Eye (tissue), 1 donor: ENCODE measurements around the gene CDNF.

Experiments used
- DNase-seq: peaks from one replicate; pipeline ENCODE4 v3.0.0-alpha.2; 2015

Gene CDNF

GRCh38 chr10:14784459-14785055 is 53.3 kb downstream of the CDNF start:
- DNase-seq = no peak

- DNase-seq = peak; percentile 16
Measured at GRCh38 chr10:14782691-14783363, 55.0 kb downstream of the CDNF start.

DNA sequence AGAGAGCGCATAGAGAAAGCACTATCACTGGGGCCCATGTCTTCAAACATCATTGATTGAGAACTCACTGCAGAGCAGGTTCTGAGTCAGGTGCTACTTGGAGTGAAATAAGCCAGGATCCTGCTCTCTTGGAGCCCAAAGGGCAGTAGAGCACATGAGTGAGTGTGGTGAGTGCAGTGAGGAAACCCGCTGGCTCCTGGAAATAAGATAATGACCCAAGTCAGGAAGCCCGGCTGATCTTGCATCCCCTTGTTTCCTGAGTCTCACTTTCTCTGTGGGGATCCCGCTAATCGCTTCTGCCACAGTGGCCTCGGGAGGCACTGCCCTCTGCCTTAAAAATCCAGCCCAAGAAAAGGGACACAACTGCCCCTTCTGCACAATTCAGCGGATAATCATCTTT is 56.1 kb downstream of the CDNF start:
- no peak for DNase-seq

GRCh38 chr10:14779001-14779651 is 58.7 kb downstream of the CDNF start:
- DNase-seq = peak; percentile 10

GRCh38 chr10:14776546-14776945 is 61.3 kb downstream of the CDNF start:
- no peak for DNase-seq

GRCh38 chr10:14775656-14776055 is 62.2 kb downstream of the CDNF start:
- DNase-seq = no peak

GRCh38 chr10:14774797-14775196 is 63.0 kb downstream of the CDNF start, which contains the start of gene FAM107B:
Gene FAM107B, minus strand, starts transcription at chr10:14774897. Its CDS starts 234 bp downstream, at chr10:14774663.
- no peak for DNase-seq

DNA sequence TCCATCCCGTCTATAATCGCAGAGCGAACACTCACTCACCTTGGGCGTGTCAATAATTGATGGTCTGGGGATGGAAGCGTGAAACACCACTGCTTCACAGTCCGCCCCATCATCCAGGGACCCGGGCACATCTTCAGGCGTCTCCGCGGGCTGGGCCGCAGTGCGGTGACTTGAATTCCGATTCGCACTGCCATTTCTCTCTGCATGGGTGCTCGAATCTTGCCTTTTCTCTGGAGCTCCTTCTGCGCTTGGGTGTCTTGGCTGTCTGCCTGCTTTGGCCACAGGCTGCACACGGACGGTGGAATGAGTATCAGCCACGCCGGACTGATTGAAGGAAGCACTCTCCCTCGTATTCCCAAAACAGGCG is 63.6 kb downstream of the CDNF start:
- DNase-seq = no peak

DNA sequence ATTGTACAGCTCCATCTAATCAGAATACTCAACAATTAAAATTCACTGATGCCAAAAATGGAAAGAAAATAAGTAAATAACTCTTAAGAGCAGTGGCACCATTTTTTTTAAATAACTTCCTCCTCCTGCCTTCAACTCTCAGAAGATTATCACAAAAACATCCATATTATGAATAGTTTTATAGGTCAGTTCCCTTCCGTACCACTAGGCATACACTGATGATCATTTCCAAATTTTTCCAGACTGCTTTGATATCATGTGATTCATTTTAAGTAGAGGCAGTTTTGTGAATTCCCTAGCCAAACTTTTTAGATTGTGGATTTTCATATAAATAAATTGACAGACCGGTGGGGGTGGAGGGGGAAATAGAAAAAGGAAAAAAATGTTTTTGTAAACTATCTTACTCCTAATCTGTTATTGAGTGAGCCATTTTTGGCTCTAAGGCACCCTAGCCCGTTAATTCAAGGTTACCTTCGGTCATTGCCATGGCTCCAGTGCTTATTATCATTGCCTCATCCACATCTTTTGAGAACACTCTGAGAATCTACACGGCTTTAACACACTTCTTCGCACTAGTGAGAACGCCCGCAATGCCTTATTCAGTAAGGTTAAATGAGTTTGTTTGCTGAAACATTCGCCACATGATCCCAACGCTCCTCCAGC is 64.2 kb downstream of the CDNF start:
- no peak for DNase-seq

DNA sequence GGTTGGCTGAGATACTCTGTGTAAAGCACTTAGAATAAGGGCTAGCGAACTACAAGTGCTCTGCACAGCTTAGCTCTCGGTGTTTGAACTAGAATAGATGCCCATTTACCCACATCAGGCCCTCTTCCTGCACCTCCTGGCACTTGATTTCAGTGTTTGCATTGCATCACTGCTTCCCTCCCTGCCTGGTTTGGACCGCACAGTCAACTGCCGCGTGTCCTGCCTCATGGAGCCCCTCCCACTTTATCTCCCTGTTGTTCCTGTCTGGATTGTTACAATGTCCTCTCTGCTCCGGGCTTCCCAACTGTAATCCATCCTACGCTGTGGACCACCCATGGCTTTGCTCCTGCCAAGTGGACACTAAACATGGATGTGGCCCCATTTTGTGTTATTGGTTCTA is 65.4 kb downstream of the CDNF start:
- DNase-seq = no peak

DNA sequence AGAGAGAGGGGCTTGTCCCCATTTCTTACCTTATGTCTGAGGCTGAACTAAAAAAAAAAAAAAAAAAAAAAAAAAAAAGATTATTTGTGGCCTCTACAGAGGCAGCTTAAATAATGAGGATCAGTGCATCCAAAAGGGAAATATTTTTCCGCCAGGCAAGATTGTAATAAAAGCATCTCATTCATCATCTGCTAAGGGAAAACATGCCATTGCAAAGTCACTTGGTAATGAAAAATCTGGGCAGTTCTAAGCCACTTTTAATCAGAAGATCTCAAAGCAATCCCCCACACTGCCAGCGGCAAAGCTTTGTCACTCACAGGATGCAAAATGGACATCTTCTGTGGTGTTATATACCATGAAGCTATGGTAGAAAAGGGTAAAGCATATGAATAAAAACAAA is 66.9 kb downstream of the CDNF start:
- DNase-seq = no peak
